ENCODE data around the gene ASB10.

ASB10 gene

DNA sequence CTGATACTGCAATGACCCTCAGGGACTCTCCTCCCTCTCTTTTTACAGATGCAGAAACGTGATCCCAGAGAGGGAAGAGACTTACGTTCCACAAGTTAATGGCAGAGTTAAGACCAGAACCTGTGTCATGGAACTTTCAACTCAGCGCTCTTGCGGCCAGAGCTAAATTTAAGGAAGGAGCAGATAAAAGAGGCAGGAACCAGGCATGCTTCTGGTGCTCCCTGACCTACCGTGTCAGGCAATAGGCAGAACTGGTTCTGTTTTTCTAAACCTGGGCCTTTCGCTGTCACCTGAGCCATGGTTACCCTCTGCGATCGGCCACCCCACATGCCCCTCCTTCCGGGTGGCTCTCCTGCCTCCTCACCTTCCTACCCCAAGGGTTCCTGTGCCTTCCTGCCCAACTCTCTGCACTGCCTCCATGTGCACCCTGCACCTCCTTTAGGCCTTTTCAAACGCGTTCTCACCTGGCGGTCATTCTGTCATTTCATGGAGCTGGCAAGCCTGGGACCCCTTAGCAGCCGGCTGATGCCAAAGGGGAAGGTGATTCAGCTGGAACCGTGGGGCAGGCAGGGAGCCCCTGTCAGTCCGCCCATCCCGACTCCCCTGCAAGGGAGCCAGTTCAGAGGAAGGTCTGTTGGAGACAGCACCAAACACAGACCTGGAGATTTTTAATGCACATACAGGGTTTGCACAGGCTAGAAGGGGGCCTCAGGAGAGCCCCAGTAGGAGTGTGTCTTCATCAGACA, 11.8 kb downstream of the ASB10 start:
- H3K4me3 ChIP-seq (ENCODE audit: low read depth, low read length) = no peak overlapping the region
- no peak overlapping the region for H3K23ac ChIP-seq (ENCODE audit: low read length)
- WGBS (ENCODE audit: extremely low coverage, insufficient coverage, insufficient read length) = no CpG with 5 or more reads among the region's 16 CpGs
- H2AFZ ChIP-seq (ENCODE audit: insufficient read depth, low read length, poor library complexity) = no peak overlapping the region
- H3K27ac ChIP-seq (ENCODE audit: low read depth, low read length) = no peak overlapping the region
- H3K18ac ChIP-seq (ENCODE audit: low read length) = no peak overlapping the region
- H4K91ac ChIP-seq (ENCODE audit: low read depth, low read length) = no peak overlapping the region
- no peak overlapping the region for H3K4ac ChIP-seq (ENCODE audit: low read depth, low read length)
- H3K36me3 ChIP-seq (ENCODE audit: control insufficient read depth in 1 of 2, insufficient read depth in 2 of 2, low read length in 2 of 2) = no peaks in the 10 kb centered on the region
- H4K8ac ChIP-seq (ENCODE audit: low read depth, low read length) = no peak overlapping the region
- H3K14ac ChIP-seq (ENCODE audit: low read length) = no peak overlapping the region
- H3K79me2 ChIP-seq (ENCODE audit: control insufficient read depth, insufficient read depth, low read length, poor library complexity) = no peaks in the 10 kb centered on the region
- H3K27me3 ChIP-seq (ENCODE audit: insufficient read depth, low read length) = no peaks in the 10 kb centered on the region
- H3K79me1 ChIP-seq (ENCODE audit: low read length) = no peaks in the 10 kb centered on the region
- DNase-seq = no peak
- no peak overlapping the region for H2BK5ac ChIP-seq (ENCODE audit: low read depth, low read length, poor library complexity)
- H3K9me3 ChIP-seq (ENCODE audit: insufficient read depth, low read depth, low read length) = peaks cover 18% of the 10 kb centered on the region
- H3K4me1 ChIP-seq (ENCODE audit: control insufficient read depth in 1 of 2, insufficient read depth in 2 of 2, low read length in 2 of 2) = no peaks in the 10 kb centered on the region
- no peak overlapping the region for H2BK120ac ChIP-seq (ENCODE audit: insufficient read depth, low read length, poor library complexity)
- no peak overlapping the region for H2BK12ac ChIP-seq (ENCODE audit: low read length)
- H3K4me2 ChIP-seq (ENCODE audit: low read length) = no peak overlapping the region
- no peak overlapping the region for H2AK5ac ChIP-seq (ENCODE audit: low read length)
- H3K9ac ChIP-seq (ENCODE audit: low read length) = no peak overlapping the region
- H4K12ac ChIP-seq (ENCODE audit: low read depth, low read length) = no peak overlapping the region

DNA sequence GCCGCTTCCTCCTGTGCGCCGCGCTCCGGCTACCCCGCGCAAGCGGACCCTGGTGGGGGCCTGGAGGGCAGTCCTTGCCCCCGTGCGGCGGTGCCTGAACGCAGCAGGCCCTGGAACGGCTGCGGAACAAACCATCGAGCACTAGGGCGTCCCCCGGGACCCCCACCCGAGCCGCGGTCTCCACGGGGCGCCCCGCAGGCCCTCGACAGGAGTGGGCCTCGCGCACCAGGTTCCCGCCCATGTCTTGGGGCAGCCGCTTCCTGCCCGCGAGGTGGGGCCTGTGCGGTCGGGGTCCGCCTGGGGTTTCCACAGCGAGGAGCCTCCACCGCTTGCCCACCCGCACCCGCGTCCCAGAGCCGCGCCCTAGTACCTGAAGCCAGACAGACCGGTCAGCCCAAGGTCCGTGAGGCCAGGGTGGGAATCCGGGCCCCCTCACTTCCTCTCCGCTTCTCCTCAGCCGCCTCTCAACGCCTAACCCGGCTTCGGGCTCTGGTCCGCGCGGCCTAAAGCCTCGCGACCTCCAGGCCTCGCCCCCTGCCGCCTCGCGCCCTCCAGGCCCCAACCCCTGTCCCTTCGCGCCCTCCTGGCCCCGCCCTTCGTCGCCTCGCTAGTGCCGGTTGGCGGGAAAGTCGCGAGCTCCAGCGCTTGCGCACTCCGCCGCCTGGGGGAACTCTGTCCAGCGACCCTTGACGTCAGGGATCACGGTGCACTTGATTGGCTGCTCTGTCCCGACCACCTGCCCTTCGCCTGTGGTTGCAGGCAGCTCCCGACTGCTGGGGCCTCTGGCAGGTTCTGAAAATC, 12.6 kb downstream of the ASB10 start:
- peak in 1 of 2 donors; percentile 23 for DNase-seq
- Histone ChIP-seq H3K23ac (ENCODE audit: low read length) (no peak overlapping the region), H3K14ac (ENCODE audit: low read length) (no peak overlapping the region), H3K4me1 (ENCODE audit: control insufficient read depth in 1 of 2, insufficient read depth in 2 of 2, low read length in 2 of 2) (no peaks in the 10 kb centered on the region), H2BK5ac (ENCODE audit: low read depth, low read length, poor library complexity) (no peak overlapping the region), H3K9me3 (ENCODE audit: insufficient read depth, low read depth, low read length) (peaks cover 18% of the 10 kb centered on the region), H3K4me3 (ENCODE audit: low read depth, low read length) (no peak overlapping the region), H3K18ac (ENCODE audit: low read length) (no peak overlapping the region), H3K4me2 (ENCODE audit: low read length) (no peak overlapping the region), H3K27me3 (ENCODE audit: insufficient read depth, low read length) (peaks cover 2% of the 10 kb centered on the region), H4K91ac (ENCODE audit: low read depth, low read length) (no peak overlapping the region), H3K4ac (ENCODE audit: low read depth, low read length) (no peak overlapping the region), H2AFZ (ENCODE audit: insufficient read depth, low read length, poor library complexity) (no peak overlapping the region), H4K8ac (ENCODE audit: low read depth, low read length) (no peak overlapping the region), H2AK5ac (ENCODE audit: low read length) (no peak overlapping the region), H4K12ac (ENCODE audit: low read depth, low read length) (no peak overlapping the region), H2BK12ac (ENCODE audit: low read length) (no peak overlapping the region), H3K27ac (ENCODE audit: low read depth, low read length) (no peak overlapping the region), H3K36me3 (ENCODE audit: control insufficient read depth in 1 of 2, insufficient read depth in 2 of 2, low read length in 2 of 2) (no peaks in the 10 kb centered on the region), H3K9ac (ENCODE audit: low read length) (no peak overlapping the region), H3K79me2 (ENCODE audit: control insufficient read depth, insufficient read depth, low read length, poor library complexity) (no peaks in the 10 kb centered on the region), H2BK120ac (ENCODE audit: insufficient read depth, low read length, poor library complexity) (no peak overlapping the region), H3K79me1 (ENCODE audit: low read length) (no peaks in the 10 kb centered on the region)
- WGBS (ENCODE audit: extremely low coverage, insufficient coverage, insufficient read length) = no CpG with 5 or more reads among the region's 77 CpGs

DNA sequence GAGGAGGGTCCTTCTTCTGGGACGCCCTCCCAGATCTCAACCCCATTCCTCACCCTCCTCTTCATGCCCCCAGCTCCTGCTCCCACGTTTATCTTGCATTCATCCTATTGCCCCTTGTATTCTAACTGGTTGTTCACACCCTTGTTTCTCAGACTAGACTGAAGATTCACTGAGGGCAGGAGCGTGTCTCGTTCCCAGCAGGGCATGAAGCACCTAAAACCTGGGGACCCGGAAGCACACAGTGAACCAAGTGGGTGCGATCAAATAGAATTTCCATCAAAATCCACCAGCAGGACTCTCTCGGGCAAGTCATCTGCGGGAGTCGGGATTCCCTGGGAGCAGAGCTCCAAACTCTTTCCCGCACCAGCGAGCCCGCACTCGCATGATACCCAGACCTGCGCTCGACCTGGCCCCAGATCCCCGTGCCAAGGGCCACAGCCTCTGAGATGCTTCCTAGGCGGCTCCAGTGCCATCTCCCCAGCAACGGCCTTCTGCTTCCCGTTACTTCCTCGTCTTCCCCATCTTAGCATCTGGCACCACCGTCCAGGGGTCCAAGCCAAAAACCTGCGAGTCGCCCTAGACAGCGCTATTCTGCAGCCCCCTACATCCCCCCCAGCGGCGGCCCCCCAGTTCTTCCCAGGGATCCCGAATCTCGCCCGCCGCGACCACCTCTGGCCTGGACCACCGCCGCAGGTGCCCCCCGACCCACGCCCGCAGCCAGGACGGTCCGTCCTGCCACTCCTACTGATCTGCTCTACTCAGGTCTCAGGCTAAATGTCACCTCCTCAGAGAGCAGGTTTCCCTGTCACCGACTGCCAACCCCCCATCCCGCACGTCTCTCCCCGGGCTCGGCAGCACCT, 13.4 kb downstream of the ASB10 start:
- Histone ChIP-seq H3K9me3 (ENCODE audit: insufficient read depth, low read depth, low read length) (peaks cover 21% of the 10 kb centered on the region), H2AFZ (ENCODE audit: insufficient read depth, low read length, poor library complexity) (no peak overlapping the region), H4K91ac (ENCODE audit: low read depth, low read length) (no peak overlapping the region), H2BK12ac (ENCODE audit: low read length) (no peak overlapping the region), H3K4ac (ENCODE audit: low read depth, low read length) (no peak overlapping the region), H2BK120ac (ENCODE audit: insufficient read depth, low read length, poor library complexity) (no peak overlapping the region), H3K23ac (ENCODE audit: low read length) (no peak overlapping the region), H3K79me1 (ENCODE audit: low read length) (no peaks in the 10 kb centered on the region), H3K4me2 (ENCODE audit: low read length) (no peak overlapping the region), H3K79me2 (ENCODE audit: control insufficient read depth, insufficient read depth, low read length, poor library complexity) (no peaks in the 10 kb centered on the region), H3K27ac (ENCODE audit: low read depth, low read length) (no peak overlapping the region), H3K9ac (ENCODE audit: low read length) (no peak overlapping the region), H3K14ac (ENCODE audit: low read length) (no peak overlapping the region), H3K27me3 (ENCODE audit: insufficient read depth, low read length) (peaks cover 10% of the 10 kb centered on the region), H3K18ac (ENCODE audit: low read length) (no peak overlapping the region), H3K36me3 (ENCODE audit: control insufficient read depth in 1 of 2, insufficient read depth in 2 of 2, low read length in 2 of 2) (no peaks in the 10 kb centered on the region), H4K8ac (ENCODE audit: low read depth, low read length) (no peak overlapping the region), H2BK5ac (ENCODE audit: low read depth, low read length, poor library complexity) (no peak overlapping the region), H4K12ac (ENCODE audit: low read depth, low read length) (no peak overlapping the region), H3K4me3 (ENCODE audit: low read depth, low read length) (no peak overlapping the region), H2AK5ac (ENCODE audit: low read length) (no peak overlapping the region), H3K4me1 (ENCODE audit: control insufficient read depth in 1 of 2, insufficient read depth in 2 of 2, low read length in 2 of 2) (no peaks in the 10 kb centered on the region)
- no peak for DNase-seq
- WGBS (ENCODE audit: extremely low coverage, insufficient coverage, insufficient read length) = no CpG with 5 or more reads among the region's 43 CpGs
